ENCODE measurements around the gene RAB20.
"Not testable (repeated sequence)": the region's sequence is repeated elsewhere in the genome, so short reads cannot be mapped to it uniquely, and the experiment has no call there.

DNA sequence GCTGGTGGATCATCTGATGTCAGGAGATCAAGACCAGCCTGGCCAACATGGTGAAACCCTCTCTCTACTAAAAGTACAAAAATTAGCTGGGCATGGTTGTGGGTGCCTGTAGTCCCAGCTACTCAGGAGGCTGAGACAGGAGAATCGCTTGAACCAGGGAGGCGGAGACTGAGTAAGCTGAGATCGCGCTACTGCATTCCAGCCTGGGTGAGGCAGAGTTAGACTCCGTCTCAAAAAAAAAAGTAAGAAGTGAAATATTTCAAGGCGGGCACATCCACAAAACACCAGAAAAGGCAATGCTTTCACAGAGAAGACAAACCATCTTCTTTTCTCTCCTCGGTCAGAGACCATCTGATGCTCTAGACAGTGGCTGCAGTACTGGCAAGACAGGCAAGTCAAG lies 8.4 kb upstream of the RAB20 start:
- not testable (repeated sequence) for TF ChIP-seq GTF2F1 (IDR thresholded peaks at IDR 0.05; ENCODE audit: borderline replicate concordance, low read depth, low read length); NRF1 (IDR thresholded peaks at IDR 0.05; ENCODE audit: low read depth, low read length); SIN3A (conservative IDR thresholded peaks at IDR 0.05 in 1 of 2, IDR thresholded peaks at IDR 0.05 in 1 of 2; ENCODE audit: low read depth in 1 of 2, low read length in 2 of 2); EZH2 (IDR thresholded peaks at IDR 0.05; ENCODE audit: low read depth, low read length, severe bottlenecking); RAD21 (IDR thresholded peaks at IDR 0.05 in 1 of 2, conservative IDR thresholded peaks at IDR 0.05 in 1 of 2; ENCODE audit: low read depth in 2 of 2, low read length in 2 of 2)
- TF ChIP-seq, protein P1, sequence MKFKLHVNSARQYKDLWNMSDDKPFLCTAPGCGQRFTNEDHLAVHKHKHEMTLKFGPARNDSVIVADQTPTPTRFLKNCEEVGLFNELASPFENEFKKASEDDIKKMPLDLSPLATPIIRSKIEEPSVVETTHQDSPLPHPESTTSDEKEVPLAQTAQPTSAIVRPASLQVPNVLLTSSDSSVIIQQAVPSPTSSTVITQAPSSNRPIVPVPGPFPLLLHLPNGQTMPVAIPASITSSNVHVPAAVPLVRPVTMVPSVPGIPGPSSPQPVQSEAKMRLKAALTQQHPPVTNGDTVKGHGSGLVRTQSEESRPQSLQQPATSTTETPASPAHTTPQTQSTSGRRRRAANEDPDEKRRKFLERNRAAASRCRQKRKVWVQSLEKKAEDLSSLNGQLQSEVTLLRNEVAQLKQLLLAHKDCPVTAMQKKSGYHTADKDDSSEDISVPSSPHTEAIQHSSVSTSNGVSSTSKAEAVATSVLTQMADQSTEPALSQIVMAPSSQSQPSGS (IDR thresholded peaks at IDR 0.05; ENCODE audit: low read length): not testable (repeated sequence)
- TF ChIP-seq, protein P2, sequence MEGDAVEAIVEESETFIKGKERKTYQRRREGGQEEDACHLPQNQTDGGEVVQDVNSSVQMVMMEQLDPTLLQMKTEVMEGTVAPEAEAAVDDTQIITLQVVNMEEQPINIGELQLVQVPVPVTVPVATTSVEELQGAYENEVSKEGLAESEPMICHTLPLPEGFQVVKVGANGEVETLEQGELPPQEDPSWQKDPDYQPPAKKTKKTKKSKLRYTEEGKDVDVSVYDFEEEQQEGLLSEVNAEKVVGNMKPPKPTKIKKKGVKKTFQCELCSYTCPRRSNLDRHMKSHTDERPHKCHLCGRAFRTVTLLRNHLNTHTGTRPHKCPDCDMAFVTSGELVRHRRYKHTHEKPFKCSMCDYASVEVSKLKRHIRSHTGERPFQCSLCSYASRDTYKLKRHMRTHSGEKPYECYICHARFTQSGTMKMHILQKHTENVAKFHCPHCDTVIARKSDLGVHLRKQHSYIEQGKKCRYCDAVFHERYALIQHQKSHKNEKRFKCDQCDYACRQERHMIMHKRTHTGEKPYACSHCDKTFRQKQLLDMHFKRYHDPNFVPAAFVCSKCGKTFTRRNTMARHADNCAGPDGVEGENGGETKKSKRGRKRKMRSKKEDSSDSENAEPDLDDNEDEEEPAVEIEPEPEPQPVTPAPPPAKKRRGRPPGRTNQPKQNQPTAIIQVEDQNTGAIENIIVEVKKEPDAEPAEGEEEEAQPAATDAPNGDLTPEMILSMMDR (IDR thresholded peaks at IDR 0.05; ENCODE audit: control extremely low read depth in 1 of 3, insufficient read depth in 1 of 3, low read depth in 1 of 3, low read length in 3 of 3): not testable (repeated sequence)
